GM12865 (cell line): ENCODE data around the gene TPSB2.
"Not testable (repeated sequence)": the region's sequence is repeated elsewhere in the genome, so short reads cannot be mapped to it uniquely, and the experiment has no call there.

ENCODE experiments used
- DNase-seq: peaks from one replicate; pipeline ENCODE4 v3.0.0; 2010; ENCODE audit warnings: low read depth
- H3K4me3 ChIP-seq: 2 replicates; pipeline ENCODE4 v1.5.1; 2011; ENCODE audit warnings: mild to moderate bottlenecking, low read depth, low read length, control low read depth
- CTCF ChIP-seq: IDR thresholded peaks from 2 replicates; pipeline ENCODE4 v1.5.1; 2011; ENCODE audit warnings: low read length, control low read depth, low read depth, inconsistent platforms; ENCODE audit not compliant: insufficient read depth; ENCODE audit errors: missing control alignments

TPSB2 gene

GRCh38 chr16:1230084-1230470 lies at the start of gene TPSB2:
Gene TPSB2 (minus strand): TSS chr16:1230184. CDS start chr16:1229951, 233 bp downstream.
- H3K4me3 ChIP-seq, DNase-seq: not testable (repeated sequence)

GRCh38 chr16:1279081-1279944 lies 49.3 kb upstream of the TPSB2 start:
- no peak overlapping the region for H3K4me3 ChIP-seq

GRCh38 chr16:1278477-1278876 lies 48.5 kb upstream of the TPSB2 start:
- no peak overlapping the region for H3K4me3 ChIP-seq
- no peak for DNase-seq
- no peak for TF ChIP-seq CTCF

More at GRCh38 chr16:1279081-1279944, 49.3 kb upstream of the TPSB2 start:
- no peak for TF ChIP-seq CTCF
- no peak for DNase-seq

- TF ChIP-seq CTCF = no peak
- H3K4me3 ChIP-seq = no peak overlapping the region
- DNase-seq = no peak
These were observed 47.8 kb upstream of the TPSB2 start for GRCh38 chr16:1277617-1278282.

- H3K4me3 ChIP-seq = no peak overlapping the region
- no peak for TF ChIP-seq CTCF
- DNase-seq = no peak
These were observed 47.2 kb upstream of the TPSB2 start for GRCh38 chr16:1277151-1277598.

GRCh38 chr16:1276580-1276878 lies 46.5 kb upstream of the TPSB2 start:
- TF ChIP-seq CTCF = no peak
- DNase-seq = no peak
- no peak overlapping the region for H3K4me3 ChIP-seq

GRCh38 chr16:1275791-1276579 lies 46.0 kb upstream of the TPSB2 start:
- no peak overlapping the region for H3K4me3 ChIP-seq
- DNase-seq = no peak
- TF ChIP-seq CTCF = no peak
